ENCODE data around the gene ARMC3. TPM values are rescaled to one million over a fixed set of nuclear protein-coding genes. Genes with fewer than 3 reads are reported as not detected.

ARMC3 gene
- total and polyA plus RNA-seq, 2 experiments from 2014 or later = 0.24 TPM; not detected in 1

DNA sequence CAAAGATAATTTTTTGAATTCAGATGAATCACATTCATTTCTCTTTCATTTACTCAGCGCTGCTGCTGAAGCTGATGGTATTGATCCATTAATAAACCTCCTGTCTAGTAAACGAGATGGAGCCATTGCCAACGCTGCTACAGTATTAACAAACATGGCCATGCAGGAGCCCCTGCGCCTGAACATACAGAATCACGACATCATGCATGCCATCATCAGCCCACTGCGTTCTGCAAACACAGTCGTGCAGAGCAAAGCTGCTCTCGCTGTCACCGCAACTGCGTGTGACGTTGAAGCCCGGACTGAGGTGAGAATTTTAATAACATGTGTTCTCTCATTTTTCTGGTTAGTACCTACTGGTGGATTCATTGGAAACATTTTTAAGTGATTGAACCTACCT, 70.2 kb downstream of the ARMC3 start (continued):
- TF ChIP-seq, protein P1, sequence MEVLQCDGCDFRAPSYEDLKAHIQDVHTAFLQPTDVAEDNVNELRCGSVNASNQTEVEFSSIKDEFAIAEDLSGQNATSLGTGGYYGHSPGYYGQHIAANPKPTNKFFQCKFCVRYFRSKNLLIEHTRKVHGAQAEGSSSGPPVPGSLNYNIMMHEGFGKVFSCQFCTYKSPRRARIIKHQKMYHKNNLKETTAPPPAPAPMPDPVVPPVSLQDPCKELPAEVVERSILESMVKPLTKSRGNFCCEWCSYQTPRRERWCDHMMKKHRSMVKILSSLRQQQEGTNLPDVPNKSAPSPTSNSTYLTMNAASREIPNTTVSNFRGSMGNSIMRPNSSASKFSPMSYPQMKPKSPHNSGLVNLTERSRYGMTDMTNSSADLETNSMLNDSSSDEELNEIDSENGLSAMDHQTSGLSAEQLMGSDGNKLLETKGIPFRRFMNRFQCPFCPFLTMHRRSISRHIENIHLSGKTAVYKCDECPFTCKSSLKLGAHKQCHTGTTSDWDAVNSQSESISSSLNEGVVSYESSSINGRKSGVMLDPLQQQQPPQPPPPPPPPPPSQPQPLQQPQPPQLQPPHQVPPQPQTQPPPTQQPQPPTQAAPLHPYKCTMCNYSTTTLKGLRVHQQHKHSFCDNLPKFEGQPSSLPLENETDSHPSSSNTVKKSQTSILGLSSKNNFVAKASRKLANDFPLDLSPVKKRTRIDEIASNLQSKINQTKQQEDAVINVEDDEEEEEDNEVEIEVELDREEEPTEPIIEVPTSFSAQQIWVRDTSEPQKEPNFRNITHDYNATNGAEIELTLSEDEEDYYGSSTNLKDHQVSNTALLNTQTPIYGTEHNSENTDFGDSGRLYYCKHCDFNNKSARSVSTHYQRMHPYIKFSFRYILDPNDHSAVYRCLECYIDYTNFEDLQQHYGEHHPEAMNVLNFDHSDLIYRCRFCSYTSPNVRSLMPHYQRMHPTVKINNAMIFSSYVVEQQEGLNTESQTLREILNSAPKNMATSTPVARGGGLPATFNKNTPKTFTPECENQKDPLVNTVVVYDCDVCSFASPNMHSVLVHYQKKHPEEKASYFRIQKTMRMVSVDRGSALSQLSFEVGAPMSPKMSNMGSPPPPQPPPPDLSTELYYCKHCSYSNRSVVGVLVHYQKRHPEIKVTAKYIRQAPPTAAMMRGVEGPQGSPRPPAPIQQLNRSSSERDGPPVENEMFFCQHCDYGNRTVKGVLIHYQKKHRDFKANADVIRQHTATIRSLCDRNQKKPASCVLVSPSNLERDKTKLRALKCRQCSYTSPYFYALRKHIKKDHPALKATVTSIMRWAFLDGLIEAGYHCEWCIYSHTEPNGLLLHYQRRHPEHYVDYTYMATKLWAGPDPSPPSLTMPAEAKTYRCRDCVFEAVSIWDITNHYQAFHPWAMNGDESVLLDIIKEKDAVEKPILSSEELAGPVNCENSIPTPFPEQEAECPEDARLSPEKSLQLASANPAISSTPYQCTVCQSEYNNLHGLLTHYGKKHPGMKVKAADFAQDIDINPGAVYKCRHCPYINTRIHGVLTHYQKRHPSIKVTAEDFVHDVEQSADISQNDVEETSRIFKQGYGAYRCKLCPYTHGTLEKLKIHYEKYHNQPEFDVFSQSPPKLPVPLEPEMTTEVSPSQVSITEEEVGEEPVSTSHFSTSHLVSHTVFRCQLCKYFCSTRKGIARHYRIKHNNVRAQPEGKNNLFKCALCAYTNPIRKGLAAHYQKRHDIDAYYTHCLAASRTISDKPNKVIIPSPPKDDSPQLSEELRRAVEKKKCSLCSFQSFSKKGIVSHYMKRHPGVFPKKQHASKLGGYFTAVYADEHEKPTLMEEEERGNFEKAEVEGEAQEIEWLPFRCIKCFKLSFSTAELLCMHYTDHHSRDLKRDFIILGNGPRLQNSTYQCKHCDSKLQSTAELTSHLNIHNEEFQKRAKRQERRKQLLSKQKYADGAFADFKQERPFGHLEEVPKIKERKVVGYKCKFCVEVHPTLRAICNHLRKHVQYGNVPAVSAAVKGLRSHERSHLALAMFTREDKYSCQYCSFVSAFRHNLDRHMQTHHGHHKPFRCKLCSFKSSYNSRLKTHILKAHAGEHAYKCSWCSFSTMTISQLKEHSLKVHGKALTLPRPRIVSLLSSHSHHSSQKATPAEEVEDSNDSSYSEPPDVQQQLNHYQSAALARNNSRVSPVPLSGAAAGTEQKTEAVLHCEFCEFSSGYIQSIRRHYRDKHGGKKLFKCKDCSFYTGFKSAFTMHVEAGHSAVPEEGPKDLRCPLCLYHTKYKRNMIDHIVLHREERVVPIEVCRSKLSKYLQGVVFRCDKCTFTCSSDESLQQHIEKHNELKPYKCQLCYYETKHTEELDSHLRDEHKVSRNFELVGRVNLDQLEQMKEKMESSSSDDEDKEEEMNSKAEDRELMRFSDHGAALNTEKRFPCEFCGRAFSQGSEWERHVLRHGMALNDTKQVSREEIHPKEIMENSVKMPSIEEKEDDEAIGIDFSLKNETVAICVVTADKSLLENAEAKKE (CRISPR knock-in tag; IDR thresholded peaks at IDR 0.05) = no peak
- TF ChIP-seq POLR2AphosphoS5 (IDR thresholded peaks at IDR 0.05; ENCODE audit: low read depth) = no peak

DNA sequence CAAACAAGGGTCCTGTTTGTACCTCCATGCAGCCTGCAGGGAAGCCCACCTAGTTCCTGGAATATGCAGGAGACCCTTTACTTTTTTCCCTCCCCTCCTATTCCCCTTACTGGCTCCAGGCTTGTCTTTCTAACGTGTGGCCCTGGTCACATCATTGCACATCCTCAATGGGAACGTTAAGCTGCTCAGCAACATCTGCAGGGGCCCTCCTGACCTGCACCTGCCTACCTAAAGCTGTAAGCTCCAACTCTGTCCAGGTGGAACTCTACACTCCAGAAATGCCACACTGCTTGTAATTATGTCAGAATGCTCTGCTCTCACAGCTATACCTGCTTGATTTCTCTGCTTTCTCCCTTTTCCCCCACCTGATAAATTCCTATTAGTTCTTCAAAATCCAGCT, 72.1 kb downstream of the ARMC3 start:
- Histone ChIP-seq H3K4me3 (no peak overlapping the region), H3K79me2 (replicated peaks; ENCODE audit: insufficient read depth) (no peaks in the 10 kb centered on the region), H3K9me2 (ENCODE audit: insufficient read depth) (no peaks in the 10 kb centered on the region), H3K27ac (ENCODE audit: low read depth) (no peak overlapping the region), H2AFZ (no peak overlapping the region), H3K4me1 (ENCODE audit: insufficient read depth) (peaks cover 4% of the 10 kb centered on the region; the same call in 1 of the 2 replicates), H3K4me2 (no peak overlapping the region), H3K36me3 (ENCODE audit: insufficient read depth) (no peaks in the 10 kb centered on the region), H3K27me3 (ENCODE audit: insufficient read depth) (no peaks in the 10 kb centered on the region), H3F3A (replicated peaks; ENCODE audit: low read depth) (no peaks in the 10 kb centered on the region), H4K20me1 (replicated peaks; ENCODE audit: insufficient read depth) (no peaks in the 10 kb centered on the region)
- DNase-seq (ENCODE audit: low spot score) (peak; percentile 34), ATAC-seq (peak; percentile 74)
- Mint-ChIP-seq H3K36me3 (ENCODE audit: low read depth) (no peaks in the 10 kb centered on the region), H3K27ac (no peak overlapping the region), H3K4me1 (peaks cover 7% of the 10 kb centered on the region; the same call in 2 of the 3 replicates), H3K27me3 (ENCODE audit: insufficient read depth, low read depth, poor library complexity) (peaks cover 2% of the 10 kb centered on the region), H3K9me3 (no peaks in the 10 kb centered on the region; the same call in 2 of the 3 replicates), H3K4me3 (no peak overlapping the region)
- TF ChIP-seq JUNB (IDR thresholded peaks at IDR 0.05; ENCODE audit: unreplicated experiment) = no peak
- TF ChIP-seq, protein P2, sequence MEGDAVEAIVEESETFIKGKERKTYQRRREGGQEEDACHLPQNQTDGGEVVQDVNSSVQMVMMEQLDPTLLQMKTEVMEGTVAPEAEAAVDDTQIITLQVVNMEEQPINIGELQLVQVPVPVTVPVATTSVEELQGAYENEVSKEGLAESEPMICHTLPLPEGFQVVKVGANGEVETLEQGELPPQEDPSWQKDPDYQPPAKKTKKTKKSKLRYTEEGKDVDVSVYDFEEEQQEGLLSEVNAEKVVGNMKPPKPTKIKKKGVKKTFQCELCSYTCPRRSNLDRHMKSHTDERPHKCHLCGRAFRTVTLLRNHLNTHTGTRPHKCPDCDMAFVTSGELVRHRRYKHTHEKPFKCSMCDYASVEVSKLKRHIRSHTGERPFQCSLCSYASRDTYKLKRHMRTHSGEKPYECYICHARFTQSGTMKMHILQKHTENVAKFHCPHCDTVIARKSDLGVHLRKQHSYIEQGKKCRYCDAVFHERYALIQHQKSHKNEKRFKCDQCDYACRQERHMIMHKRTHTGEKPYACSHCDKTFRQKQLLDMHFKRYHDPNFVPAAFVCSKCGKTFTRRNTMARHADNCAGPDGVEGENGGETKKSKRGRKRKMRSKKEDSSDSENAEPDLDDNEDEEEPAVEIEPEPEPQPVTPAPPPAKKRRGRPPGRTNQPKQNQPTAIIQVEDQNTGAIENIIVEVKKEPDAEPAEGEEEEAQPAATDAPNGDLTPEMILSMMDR (conservative IDR thresholded peaks at IDR 0.05; ENCODE audit: low read depth in 2 of 2) = peak; percentile 29 to 51; a peak in 2 of 4 replicates

Data from GM23338 (cell line).